Suppressor macrophage treated with lipopolysaccharide for 4 hours (primary cell): ENCODE measurements around the gene ITGB1.
"Not testable (repeated sequence)": the region's sequence is repeated elsewhere in the genome, so short reads cannot be mapped to it uniquely, and the experiment has no call there.

Experiments
- DNase-seq: peaks from one replicate; pipeline ENCODE4 v3.0.0-alpha.2; 2020

Gene ITGB1

GRCh38 chr10:32980242-32980557 is 22.2 kb upstream of the ITGB1 start:
- no peak for DNase-seq

- DNase-seq = not testable (repeated sequence)
Measured at GRCh38 chr10:32979719-32980118, 21.7 kb upstream of the ITGB1 start.

GRCh38 chr10:32979041-32979440 is 21.0 kb upstream of the ITGB1 start:
- no peak for DNase-seq

- DNase-seq = not testable (repeated sequence)
Measured at GRCh38 chr10:32977846-32978809, 20.1 kb upstream of the ITGB1 start.

- no peak for DNase-seq
Measured at GRCh38 chr10:32976338-32976737, 18.3 kb upstream of the ITGB1 start.

GRCh38 chr10:32972929-32973328 is 14.9 kb upstream of the ITGB1 start:
- DNase-seq = no peak

- DNase-seq = no peak
Measured at GRCh38 chr10:32972460-32972859, 14.4 kb upstream of the ITGB1 start.

GRCh38 chr10:32971536-32972091 is 13.6 kb upstream of the ITGB1 start:
- no peak for DNase-seq

- no peak for DNase-seq
Measured at GRCh38 chr10:32970910-32971309, 12.9 kb upstream of the ITGB1 start.

- DNase-seq = no peak
Measured at GRCh38 chr10:32964270-32964669, 6.2 kb upstream of the ITGB1 start.

- DNase-seq = peak; percentile 66
Measured at GRCh38 chr10:32963096-32963495, 5.1 kb upstream of the ITGB1 start.

GRCh38 chr10:32962521-32962920 is 4.5 kb upstream of the ITGB1 start:
- DNase-seq = no peak

- DNase-seq = peak; percentile 79
Measured at GRCh38 chr10:32961895-32962369, 3.9 kb upstream of the ITGB1 start.

GRCh38 chr10:32961343-32961894 is 3.4 kb upstream of the ITGB1 start:
- DNase-seq = peak; percentile 84

- no peak for DNase-seq
Measured at GRCh38 chr10:32960022-32960421, 2.0 kb upstream of the ITGB1 start.

- DNase-seq = peak; percentile 44
Measured at GRCh38 chr10:32959006-32959920, 1.2 kb upstream of the ITGB1 start.

GRCh38 chr10:32957341-32958084 is 517 bp downstream of the ITGB1 start:
- peak; percentile 67 for DNase-seq

- no peak for DNase-seq
Measured at GRCh38 chr10:32956365-32957197, 1.4 kb downstream of the ITGB1 start.

GRCh38 chr10:32955790-32956189 is 2.2 kb downstream of the ITGB1 start:
- DNase-seq = no peak

GRCh38 chr10:32955299-32955772 is 2.7 kb downstream of the ITGB1 start:
- no peak for DNase-seq
